GM12864 (cell line): ENCODE data around the gene PTCH1.

Experiments
- DNase-seq: peaks from one replicate; pipeline ENCODE4 v3.0.0-alpha.2; 2011; ENCODE audit warnings: low read depth
- H3K4me3 ChIP-seq: 2 replicates; pipeline ENCODE4 v1.5.1; 2011; ENCODE audit warnings: mild to moderate bottlenecking, low read depth, low read length, control low read depth
- CTCF ChIP-seq: IDR thresholded peaks from 2 replicates; pipeline ENCODE4 v1.5.1; 2011; ENCODE audit warnings: low read depth, mild to moderate bottlenecking, moderate library complexity, low read length, control low read depth, inconsistent platforms; ENCODE audit errors: missing control alignments

The PTCH1 gene

GRCh38 chr9:95468791-95469190, 48.0 kb downstream of the PTCH1 start:
- H3K4me3 ChIP-seq, result no peak overlapping the region
- TF ChIP-seq CTCF, result no peak
- no peak for DNase-seq

- no peak overlapping the region for H3K4me3 ChIP-seq
- DNase-seq, result no peak
- no peak for TF ChIP-seq CTCF
These were observed 51.7 kb downstream of the PTCH1 start for GRCh38 chr9:95465115-95465514.

GRCh38 chr9:95463148-95464060, 53.4 kb downstream of the PTCH1 start:
- DNase-seq, result no peak
- TF ChIP-seq CTCF, result no peak
- peak overlapping the region; percentile 28 for H3K4me3 ChIP-seq

GRCh38 chr9:95462249-95463147, 54.3 kb downstream of the PTCH1 start:
- no peak for TF ChIP-seq CTCF
- DNase-seq, result peak; percentile 89
- peak overlapping the region; percentile 28 for H3K4me3 ChIP-seq

- TF ChIP-seq CTCF, result no peak
- no peak for DNase-seq
- H3K4me3 ChIP-seq, result no peak overlapping the region
These were observed 55.1 kb downstream of the PTCH1 start for GRCh38 chr9:95461448-95462248.

- no peak for DNase-seq
- H3K4me3 ChIP-seq, result no peak overlapping the region
- TF ChIP-seq CTCF, result no peak
These were observed 56.1 kb downstream of the PTCH1 start for GRCh38 chr9:95460518-95461164.
